Measurements from ENCODE around the gene NUDT2. TPM values are rescaled to one million over a fixed set of nuclear protein-coding genes. Genes with fewer than 3 reads are reported as not detected.
"Not testable (repeated sequence)": the region's sequence is repeated elsewhere in the genome, so short reads cannot be mapped to it uniquely, and the experiment has no call there.

Gene NUDT2
- total and polyA plus RNA-seq, 7 donors, result 14.7 to 31.0 (median 19.6) TPM

- Histone ChIP-seq H3K27ac (no peak overlapping the region), H3K27me3 (ENCODE audit: insufficient read depth in 3 of 3, low read length in 2 of 3) (no peaks in the 10 kb centered on the region), H3K4me3 (no peak overlapping the region), H3K36me3 (ENCODE audit: insufficient read depth in 1 of 2, low read depth in 1 of 2) (no peaks in the 10 kb centered on the region), H3K4me1 (no peaks in the 10 kb centered on the region), H3K9me3 (no peaks in the 10 kb centered on the region)
- no peak for TF ChIP-seq CTCF (IDR thresholded peaks at IDR 0.05)
- DNase-seq (no peak), ATAC-seq (no peak)
- intact Hi-C loops (cut with DNase I), result no loop called here
- 93 to 96% (median 95%) methylated on average over 2 of the region's 2 CpGs for WGBS, 3 donors
Observed at GRCh38 chr9:34291423-34291822, 37.9 kb upstream of the NUDT2 start.

GRCh38 chr9:34292552-34292951, 36.8 kb upstream of the NUDT2 start:
- H3K4me3 ChIP-seq, result no peak overlapping the region
- no peaks in the 10 kb centered on the region for H3K9me3 ChIP-seq
- TF ChIP-seq CTCF (IDR thresholded peaks at IDR 0.05), result no peak
- no peak overlapping the region for H3K27ac ChIP-seq
- WGBS, 3 donors, result 47 to 59% (median 53%) methylated on average over 2 of the region's 2 CpGs
- no peaks in the 10 kb centered on the region for H3K36me3 ChIP-seq (ENCODE audit: insufficient read depth in 1 of 2, low read depth in 1 of 2)
- DNase-seq (no peak), ATAC-seq (no peak)
- intact Hi-C loops (cut with DNase I), result no loop called here
- no peaks in the 10 kb centered on the region for H3K27me3 ChIP-seq (ENCODE audit: insufficient read depth in 3 of 3, low read length in 2 of 3)
- H3K4me1 ChIP-seq, result no peaks in the 10 kb centered on the region

GRCh38 chr9:34301064-34301463, 28.3 kb upstream of the NUDT2 start:
- H3K9me3 ChIP-seq; intact Hi-C loops (cut with DNase I); H3K27ac ChIP-seq; H3K4me1 ChIP-seq; H3K4me3 ChIP-seq; H3K27me3 ChIP-seq (ENCODE audit: insufficient read depth in 3 of 3, low read length in 2 of 3); H3K36me3 ChIP-seq (ENCODE audit: insufficient read depth in 1 of 2, low read depth in 1 of 2); DNase-seq; ATAC-seq: not testable (repeated sequence)
- 89 to 93% (median 89%) methylated on average over 7 of the region's 7 CpGs for WGBS, 3 donors

GRCh38 chr9:34308316-34308715, 21.1 kb upstream of the NUDT2 start:
- H3K27ac ChIP-seq; H3K4me3 ChIP-seq; intact Hi-C loops (cut with DNase I); H3K4me1 ChIP-seq; H3K36me3 ChIP-seq (ENCODE audit: insufficient read depth in 1 of 2, low read depth in 1 of 2); H3K27me3 ChIP-seq (ENCODE audit: insufficient read depth in 3 of 3, low read length in 2 of 3); DNase-seq; ATAC-seq; H3K9me3 ChIP-seq: not testable (repeated sequence)
- 96 to 100% (median 98%) methylated on average over 3 of the region's 3 CpGs for WGBS, 3 donors

DNA sequence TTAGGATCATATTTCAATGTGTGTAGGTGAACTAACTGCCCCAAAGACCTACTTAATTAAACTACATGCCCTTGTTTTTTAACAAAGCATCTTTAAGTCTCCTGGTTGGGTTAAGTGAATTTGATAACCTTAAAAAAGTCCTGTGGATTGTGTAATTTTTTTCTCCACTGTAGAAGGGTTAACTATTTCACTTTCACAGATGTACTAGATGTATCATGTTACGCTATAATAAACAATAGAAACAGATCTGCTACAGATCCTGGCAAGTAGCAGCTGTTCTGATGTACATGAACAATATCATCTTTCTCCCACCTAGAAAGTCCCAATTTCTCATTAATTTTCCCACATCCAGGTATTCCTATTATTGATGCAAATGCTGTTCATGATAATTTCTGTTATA, 19.2 kb upstream of the NUDT2 start:
- TF ChIP-seq CTCF (IDR thresholded peaks at IDR 0.05), result no peak
- no peaks in the 10 kb centered on the region for H3K9me3 ChIP-seq
- H3K4me1 ChIP-seq, result no peaks in the 10 kb centered on the region
- intact Hi-C loops (cut with DNase I), result no loop called here
- no peaks in the 10 kb centered on the region for H3K36me3 ChIP-seq (ENCODE audit: insufficient read depth in 1 of 2, low read depth in 1 of 2)
- ATAC-seq (no peak), DNase-seq (no peak)
- no peak overlapping the region for H3K27ac ChIP-seq
- WGBS, 3 donors, result 95 to 98% (median 97%) methylated on average over 1 of the region's 1 CpG
- no peaks in the 10 kb centered on the region for H3K27me3 ChIP-seq (ENCODE audit: insufficient read depth in 3 of 3, low read length in 2 of 3)
- no peak overlapping the region for H3K4me3 ChIP-seq

DNA sequence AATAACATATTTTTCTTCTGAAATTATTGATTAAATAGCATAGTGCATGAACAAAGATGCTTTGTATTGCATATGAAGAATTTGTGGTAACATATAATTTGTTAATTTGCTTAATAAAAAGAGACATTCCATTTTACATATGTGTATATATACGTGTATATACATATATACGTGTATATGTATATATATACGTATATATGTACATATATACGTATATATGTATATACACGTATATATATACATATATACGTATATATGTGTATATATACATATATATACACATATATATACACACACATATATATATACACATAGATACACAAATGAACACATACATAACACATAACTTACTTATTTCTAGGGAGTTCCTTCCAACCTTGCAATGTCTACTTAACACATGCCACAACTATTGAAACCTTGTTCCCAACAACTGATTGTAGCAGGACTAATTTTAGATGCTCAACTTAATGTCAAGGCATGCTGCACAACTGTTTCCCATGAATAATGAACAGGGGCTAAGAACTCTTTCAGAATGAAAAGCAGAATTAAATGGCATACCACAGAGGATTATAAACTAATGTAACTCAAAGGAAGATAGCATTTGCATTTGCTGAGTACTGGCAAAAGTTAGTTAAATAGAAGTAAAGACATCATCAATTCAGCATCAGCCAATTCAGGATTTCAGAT, 17.7 kb upstream of the NUDT2 start:
- Histone ChIP-seq H3K36me3 (ENCODE audit: insufficient read depth in 1 of 2, low read depth in 1 of 2) (no peaks in the 10 kb centered on the region), H3K4me1 (no peaks in the 10 kb centered on the region), H3K27me3 (ENCODE audit: insufficient read depth in 3 of 3, low read length in 2 of 3) (no peaks in the 10 kb centered on the region), H3K27ac (no peak overlapping the region), H3K9me3 (no peaks in the 10 kb centered on the region), H3K4me3 (no peak overlapping the region)
- no peak for DNase-seq
- ATAC-seq, result no peak
- 83 to 93% (median 90%) methylated on average over 6 of the region's 6 CpGs for WGBS, 3 donors
- intact Hi-C loops (cut with DNase I), result no loop called here
- no peak for TF ChIP-seq CTCF (IDR thresholded peaks at IDR 0.05)

All from psoas muscle (tissue), 8 donors.